ENCODE measurements around the gene OGDHL.
"Not testable (repeated sequence)": the region's sequence is repeated elsewhere in the genome, so short reads cannot be mapped to it uniquely, and the experiment has no call there.

Gene OGDHL

GRCh38 chr10:49738616-49739360, 23.3 kb downstream of the OGDHL start:
- DNase-seq, result no peak

- no peak for DNase-seq
Observed at GRCh38 chr10:49737474-49738201, 24.5 kb downstream of the OGDHL start.

GRCh38 chr10:49736564-49737113, 25.5 kb downstream of the OGDHL start:
- DNase-seq, result no peak

GRCh38 chr10:49735848-49736563, 26.1 kb downstream of the OGDHL start:
- DNase-seq, result no peak

- no peak for DNase-seq
Observed at GRCh38 chr10:49735161-49735560, 27.0 kb downstream of the OGDHL start.

- no peak for DNase-seq
Observed at GRCh38 chr10:49734676-49735075, 27.4 kb downstream of the OGDHL start.

- no peak for DNase-seq
Observed at GRCh38 chr10:49733866-49734265, 28.3 kb downstream of the OGDHL start.

GRCh38 chr10:49726593-49726992, 35.5 kb downstream of the OGDHL start:
- no peak for DNase-seq

GRCh38 chr10:49715157-49715556, 47.0 kb downstream of the OGDHL start:
- not testable (repeated sequence) for DNase-seq

- DNase-seq, result no peak
Observed at GRCh38 chr10:49713266-49713665, 48.9 kb downstream of the OGDHL start.

GRCh38 chr10:49711481-49711880, 50.6 kb downstream of the OGDHL start:
- no peak for DNase-seq

GRCh38 chr10:49710966-49711365, 51.2 kb downstream of the OGDHL start:
- DNase-seq, result no peak

- no peak for DNase-seq
Observed at GRCh38 chr10:49709934-49710333, 52.2 kb downstream of the OGDHL start.

GRCh38 chr10:49707585-49707984, 54.5 kb downstream of the OGDHL start:
- DNase-seq, result no peak

- no peak for DNase-seq
Observed at GRCh38 chr10:49700997-49701396, 61.1 kb downstream of the OGDHL start.

- DNase-seq, result no peak
Observed at GRCh38 chr10:49700211-49700610, 61.9 kb downstream of the OGDHL start.

- no peak for DNase-seq
Observed at GRCh38 chr10:49698679-49699078, 63.4 kb downstream of the OGDHL start.

GRCh38 chr10:49696311-49696710, 65.8 kb downstream of the OGDHL start:
- DNase-seq, result no peak

GRCh38 chr10:49694466-49694865, 67.7 kb downstream of the OGDHL start:
- DNase-seq, result no peak

- no peak for DNase-seq
Observed at GRCh38 chr10:49691588-49691987, 70.5 kb downstream of the OGDHL start.

- no peak for DNase-seq
Observed at GRCh38 chr10:49690698-49691356, 71.3 kb downstream of the OGDHL start.

GRCh38 chr10:49689882-49690510, 72.1 kb downstream of the OGDHL start:
- no peak for DNase-seq

Data from SW 1271 (cell line).